HL-60/S4 (cell line): ENCODE measurements around the gene DSCAML1.
"Not testable (repeated sequence)": the region's sequence is repeated elsewhere in the genome, so short reads cannot be mapped to it uniquely, and the experiment has no call there.

Experiments
- in situ Hi-C: fragments of 300-500 bp; cut with MboI; formaldehyde crosslinking; loops from 2 replicates; pipeline ENCODE4 v1.14.3; 2022; ENCODE audit warnings: low sequenced_read_pairs

Gene DSCAML1

GRCh38 chr11:117420143-117420485, 376.9 kb downstream of the DSCAML1 start:
- in situ Hi-C loops: no loop called here

GRCh38 chr11:117419482-117420142, 377.4 kb downstream of the DSCAML1 start:
- in situ Hi-C loops: no loop called here

GRCh38 chr11:117418737-117419481, 378.1 kb downstream of the DSCAML1 start:
- in situ Hi-C loops: no loop called here

- in situ Hi-C loops: no loop called here
Measured at GRCh38 chr11:117417856-117418255, 379.2 kb downstream of the DSCAML1 start.

GRCh38 chr11:117417342-117417741, 379.7 kb downstream of the DSCAML1 start:
- in situ Hi-C loops: no loop called here

GRCh38 chr11:117415358-117415896, 381.6 kb downstream of the DSCAML1 start:
- in situ Hi-C loops: no loop called here

- in situ Hi-C loops: no loop called here
Measured at GRCh38 chr11:117414724-117415123, 382.3 kb downstream of the DSCAML1 start.

GRCh38 chr11:117413616-117414015, 383.4 kb downstream of the DSCAML1 start:
- in situ Hi-C loops: no loop called here

- in situ Hi-C loops: no loop called here
Measured at GRCh38 chr11:117412653-117413275, 384.3 kb downstream of the DSCAML1 start.

- in situ Hi-C loops: no loop called here
Measured at GRCh38 chr11:117412176-117412575, 384.8 kb downstream of the DSCAML1 start.

GRCh38 chr11:117411736-117412135, 385.3 kb downstream of the DSCAML1 start:
- in situ Hi-C loops: no loop called here

GRCh38 chr11:117410861-117411710, 385.9 kb downstream of the DSCAML1 start:
- in situ Hi-C loops: no loop called here

- in situ Hi-C loops: no loop called here
Measured at GRCh38 chr11:117410238-117410637, 386.8 kb downstream of the DSCAML1 start.

- in situ Hi-C loops: no loop called here
Measured at GRCh38 chr11:117409511-117409910, 387.5 kb downstream of the DSCAML1 start.

GRCh38 chr11:117408356-117408755, 388.7 kb downstream of the DSCAML1 start:
- in situ Hi-C loops: no loop called here

- in situ Hi-C loops: no loop called here
Measured at GRCh38 chr11:117407016-117407415, 390.0 kb downstream of the DSCAML1 start.

- in situ Hi-C loops: not testable (repeated sequence)
Measured at GRCh38 chr11:117405898-117406297, 391.1 kb downstream of the DSCAML1 start.

GRCh38 chr11:117399100-117399840, 397.7 kb downstream of the DSCAML1 start:
- in situ Hi-C loops: not testable (repeated sequence)

- in situ Hi-C loops: not testable (repeated sequence)
Measured at GRCh38 chr11:117398618-117399017, 398.4 kb downstream of the DSCAML1 start.

GRCh38 chr11:117396970-117397369, 400.0 kb downstream of the DSCAML1 start:
- in situ Hi-C loops: no loop called here
